ENCODE data around the gene OOSP1. TPM values are rescaled to one million over a fixed set of nuclear protein-coding genes. Genes with fewer than 3 reads are reported as not detected.

OOSP1 gene
- not detected in 5 replicates for total RNA-seq (2022; extraction: Qiagen RNA extraction; ENCODE audit: low read depth)

DNA sequence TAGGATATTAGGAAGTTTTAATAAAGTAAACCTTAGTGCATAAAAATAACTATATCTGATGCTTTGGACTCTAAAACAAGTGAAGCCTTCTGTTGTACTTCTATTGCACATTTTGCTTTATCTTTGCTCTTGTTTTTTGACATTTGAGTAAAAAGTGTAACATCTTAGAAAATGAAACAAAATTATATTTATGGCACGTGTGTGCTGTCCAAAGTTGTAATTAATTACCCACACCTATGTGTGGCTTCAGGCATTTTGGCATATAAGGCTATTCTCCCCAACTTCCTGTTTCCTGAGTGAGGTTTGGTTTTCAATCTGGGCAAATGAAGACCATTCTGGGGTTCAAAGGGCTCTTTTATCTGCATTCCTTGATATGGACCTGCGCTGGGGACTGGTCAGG lies at the start of gene OOSP1:
Gene OOSP1, plus strand, starts transcription at position 301 of the 400 bp plus-strand sequence. Its CDS starts 23 bp downstream, at position 324.

GRCh38 chr11:59963733-59964132 lies 25.5 kb downstream of the OOSP1 start, which contains the start of gene OOSP4A:
Gene OOSP4A, plus strand, starts transcription at chr11:59964033. Its CDS starts 0 bp downstream, at chr11:59964033.

Other genes with a start within 250 kb of the OOSP1 start
- gene OR10V1, start 224.6 kb upstream of the OOSP1 start, total RNA-seq (2022; extraction: Qiagen RNA extraction; ENCODE audit: low read depth): not detected in 5 replicates
- gene STX3, start 183.1 kb upstream of the OOSP1 start, total RNA-seq (2022; extraction: Qiagen RNA extraction; ENCODE audit: low read depth): 20.6 to 31.4 TPM (median 24.5 TPM) in 5 replicates
- 57.6 to 68.1 TPM (median 66.0 TPM) in 5 replicates for gene MRPL16, start 127.7 kb upstream of the OOSP1 start, total RNA-seq (2022; extraction: Qiagen RNA extraction; ENCODE audit: low read depth)
- gene CBLIF, start 92.9 kb upstream of the OOSP1 start, total RNA-seq (2022; extraction: Qiagen RNA extraction; ENCODE audit: low read depth): not detected in 5 replicates
- 0.09 to 0.49 TPM in 2 of 5 replicates, not detected in the others for gene TCN1, start 71.9 kb upstream of the OOSP1 start, total RNA-seq (2022; extraction: Qiagen RNA extraction; ENCODE audit: low read depth)
- not detected in 5 replicates for gene OOSP3, start 59.6 kb upstream of the OOSP1 start, total RNA-seq (2022; extraction: Qiagen RNA extraction; ENCODE audit: low read depth)
- gene OOSP4A, start 25.6 kb downstream of the OOSP1 start, total RNA-seq (2022; extraction: Qiagen RNA extraction; ENCODE audit: low read depth): not detected in 5 replicates
- gene OOSP4B, start 78.7 kb downstream of the OOSP1 start, total RNA-seq (2022; extraction: Qiagen RNA extraction; ENCODE audit: low read depth): not detected in 5 replicates
- gene OOSP2, start 102.0 kb downstream of the OOSP1 start, total RNA-seq (2022; extraction: Qiagen RNA extraction; ENCODE audit: low read depth): not detected in 5 replicates
- not detected in 5 replicates for gene MS4A3, start 118.2 kb downstream of the OOSP1 start, total RNA-seq (2022; extraction: Qiagen RNA extraction; ENCODE audit: low read depth)
- not detected in 5 replicates for gene MS4A2, start 150.2 kb downstream of the OOSP1 start, total RNA-seq (2022; extraction: Qiagen RNA extraction; ENCODE audit: low read depth)
- gene MS4A6A, start 244.7 kb downstream of the OOSP1 start, total RNA-seq (2022; extraction: Qiagen RNA extraction; ENCODE audit: low read depth): not detected in 5 replicates

Measured in A549 treated with ZK216348 at 1 μM for 4 hours (cell line).